ENCODE measurements around the gene SPINDOC.
"Not testable (repeated sequence)": the region's sequence is repeated elsewhere in the genome, so short reads cannot be mapped to it uniquely, and the experiment has no call there.

The SPINDOC gene, protein sequence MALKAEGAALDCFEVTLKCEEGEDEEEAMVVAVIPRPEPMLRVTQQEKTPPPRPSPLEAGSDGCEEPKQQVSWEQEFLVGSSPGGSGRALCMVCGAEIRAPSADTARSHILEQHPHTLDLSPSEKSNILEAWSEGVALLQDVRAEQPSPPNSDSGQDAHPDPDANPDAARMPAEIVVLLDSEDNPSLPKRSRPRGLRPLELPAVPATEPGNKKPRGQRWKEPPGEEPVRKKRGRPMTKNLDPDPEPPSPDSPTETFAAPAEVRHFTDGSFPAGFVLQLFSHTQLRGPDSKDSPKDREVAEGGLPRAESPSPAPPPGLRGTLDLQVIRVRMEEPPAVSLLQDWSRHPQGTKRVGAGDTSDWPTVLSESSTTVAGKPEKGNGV

DNA sequence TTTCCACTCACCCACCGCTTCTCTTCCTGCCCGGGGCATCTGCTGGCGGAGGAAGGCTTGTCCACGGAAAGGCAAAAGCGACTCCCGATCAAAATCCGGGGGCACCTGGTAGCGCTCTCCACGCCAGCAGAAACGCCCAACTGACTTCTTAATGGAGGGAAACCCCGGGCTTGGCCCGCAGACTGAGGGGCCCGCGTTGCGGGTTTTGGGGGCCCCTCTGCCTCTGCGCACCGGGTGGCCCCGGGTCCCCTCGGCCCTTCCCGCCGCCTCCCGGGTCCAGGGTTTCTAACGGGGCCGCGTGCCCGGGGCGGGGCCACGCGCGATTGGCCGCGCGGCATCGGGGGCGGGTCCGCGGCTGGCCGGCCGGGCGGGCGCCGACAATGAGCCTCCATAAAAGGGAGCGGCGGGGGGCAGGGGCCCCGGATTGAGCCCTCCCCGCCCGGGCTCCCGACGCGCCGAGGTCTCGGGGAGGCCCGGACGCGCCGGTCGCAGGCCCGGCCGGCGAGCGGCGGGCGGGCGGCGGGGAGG, at the start of gene SPINDOC:
Gene SPINDOC, plus strand, starts transcription at position 422 of the 528 bp plus-strand sequence. CDS start 231 bp downstream, outside the sequence.
- peak; percentile 59 for DNase-seq (ENCODE audit: low spot score)

DNA sequence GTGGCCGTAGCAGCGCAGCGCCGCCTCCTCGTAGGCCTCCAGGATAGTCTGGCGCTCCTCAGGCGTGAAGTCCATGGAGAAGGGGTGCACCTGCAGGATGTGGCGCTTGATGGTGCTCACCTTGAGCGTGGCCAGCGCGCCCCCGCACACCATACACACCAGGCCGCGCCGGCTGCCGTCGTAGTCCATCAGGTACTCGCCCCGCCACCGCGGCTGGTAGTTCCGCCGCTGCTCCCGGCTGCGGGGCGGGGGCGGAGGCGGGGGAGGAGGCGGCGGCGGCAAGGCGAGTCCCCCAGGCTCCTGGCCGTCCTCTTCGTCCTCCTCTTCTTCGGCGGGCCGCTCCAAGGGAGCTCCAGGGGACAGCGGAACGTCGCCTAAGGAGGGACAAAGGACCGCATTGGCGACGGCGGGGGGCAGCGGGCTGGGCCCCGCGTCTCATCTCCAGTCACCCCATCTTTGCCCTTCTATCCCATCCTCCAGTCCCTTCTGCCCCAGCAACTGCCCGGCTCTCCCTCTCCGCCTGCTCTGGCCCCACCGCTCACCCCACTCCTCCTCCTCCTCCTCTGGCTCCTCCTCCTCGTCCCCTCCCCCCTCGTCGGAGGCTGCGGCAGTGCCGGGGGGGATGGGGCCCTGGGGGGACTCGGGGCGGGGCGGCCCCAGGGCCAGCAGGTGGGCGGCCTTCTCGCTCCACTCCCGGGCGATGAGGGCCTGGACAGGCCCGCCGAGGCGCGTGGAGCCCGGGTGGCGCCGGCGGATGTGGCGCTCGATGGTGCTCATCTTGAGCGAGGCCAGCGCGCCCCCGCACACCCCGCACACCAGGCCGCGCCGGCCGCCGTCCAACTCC, 49.5 kb upstream of the SPINDOC start:
- DNase-seq (ENCODE audit: low spot score), result no peak

GRCh38 chr11:63764340-63764678, 48.9 kb upstream of the SPINDOC start:
- DNase-seq (ENCODE audit: low spot score), result no peak

DNA sequence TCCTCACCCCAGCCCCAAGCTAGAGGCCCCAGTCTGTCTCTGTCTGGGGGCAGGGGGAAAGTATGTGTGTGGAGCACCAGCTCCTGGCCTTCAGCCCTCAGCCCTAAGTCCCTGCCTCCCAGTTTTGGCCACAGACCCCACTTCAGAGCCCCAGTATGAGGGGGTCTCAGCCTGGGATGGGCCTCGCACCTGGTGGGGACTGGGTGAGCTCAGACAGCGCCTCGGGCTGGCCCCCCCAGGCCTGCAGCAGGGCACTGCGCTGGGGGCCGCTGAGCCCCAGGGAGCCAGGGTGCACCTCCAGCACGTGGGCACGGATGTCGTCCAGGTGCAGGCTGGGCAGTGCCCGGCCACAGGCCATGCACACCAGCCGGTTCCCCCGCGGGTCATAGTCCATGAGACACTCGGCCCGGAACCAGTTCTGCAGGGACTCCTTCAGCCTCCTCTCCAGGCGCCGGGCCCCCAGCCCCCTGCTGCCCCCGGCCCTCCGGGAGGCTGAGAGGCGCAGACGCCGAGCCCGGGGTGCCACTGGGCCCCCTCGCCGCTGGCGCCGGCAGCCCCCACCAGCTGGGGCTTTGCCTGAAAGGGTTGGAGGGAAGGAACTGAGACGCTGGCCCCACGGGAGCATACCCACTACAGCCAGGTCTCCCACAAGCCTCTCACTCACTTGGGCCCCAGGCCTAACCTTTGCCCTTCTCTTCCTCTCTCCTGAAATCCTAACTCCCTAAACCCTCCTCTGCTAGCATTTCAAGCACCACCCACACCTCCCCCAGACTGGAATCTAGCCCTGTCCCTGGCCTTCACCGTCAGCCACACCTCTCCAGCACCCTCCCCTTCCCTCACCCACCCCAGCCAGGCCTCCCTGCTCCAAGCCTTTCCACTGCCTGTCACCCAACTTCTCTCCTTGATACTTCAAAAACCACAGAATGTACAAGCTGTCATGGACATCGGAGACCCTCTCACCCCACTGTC, 48.3 kb upstream of the SPINDOC start:
- DNase-seq (ENCODE audit: low spot score), result no peak

GRCh38 chr11:63765688-63766241, 47.5 kb upstream of the SPINDOC start:
- no peak for DNase-seq (ENCODE audit: low spot score)

- no peak for DNase-seq (ENCODE audit: low spot score)
These were observed 46.6 kb upstream of the SPINDOC start for GRCh38 chr11:63766531-63767235.

GRCh38 chr11:63767267-63767564, 46.0 kb upstream of the SPINDOC start:
- no peak for DNase-seq (ENCODE audit: low spot score)

DNA sequence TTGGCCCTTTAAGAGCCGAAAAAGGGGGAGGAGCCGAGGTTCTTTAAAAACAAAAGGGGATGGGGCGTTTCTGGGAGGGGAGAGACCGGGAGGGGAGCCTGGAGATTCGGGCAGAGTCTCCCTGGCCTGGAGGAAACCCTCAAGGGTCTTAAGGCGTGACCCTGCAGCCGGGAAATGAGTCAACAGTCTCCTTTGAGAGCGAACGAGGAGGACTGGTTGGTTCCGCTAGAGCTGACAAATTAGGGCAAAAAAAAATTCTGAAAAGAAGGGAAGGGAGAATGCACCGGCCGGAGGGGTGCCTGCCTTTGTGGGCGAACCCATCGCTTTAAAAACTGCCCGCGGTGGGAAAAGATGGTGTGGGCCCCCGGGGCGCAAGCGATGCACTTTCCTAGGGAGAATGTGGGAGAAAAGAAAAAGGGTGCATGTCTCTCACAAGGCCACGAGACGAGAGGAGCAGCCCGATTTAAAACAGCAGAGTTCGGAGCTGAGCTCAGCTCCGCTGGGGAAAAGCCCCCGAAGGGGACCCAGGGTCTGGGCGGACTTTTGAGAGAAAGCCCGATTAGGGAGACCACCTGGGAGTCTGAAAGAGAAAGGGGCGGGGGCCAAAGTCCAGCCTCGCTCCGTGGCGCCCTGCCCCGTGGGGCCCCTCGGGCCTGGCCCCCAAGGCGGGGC, 45.6 kb upstream of the SPINDOC start:
- peak; percentile 28 for DNase-seq (ENCODE audit: low spot score)

- DNase-seq (ENCODE audit: low spot score), result peak; percentile 30
These were observed 44.8 kb upstream of the SPINDOC start, which contains the start of gene ZFTA for GRCh38 chr11:63768237-63769041. TSS of gene ZFTA (minus strand) at chr11:63768775. CDS start at chr11:63768622, 153 bp downstream.

DNA sequence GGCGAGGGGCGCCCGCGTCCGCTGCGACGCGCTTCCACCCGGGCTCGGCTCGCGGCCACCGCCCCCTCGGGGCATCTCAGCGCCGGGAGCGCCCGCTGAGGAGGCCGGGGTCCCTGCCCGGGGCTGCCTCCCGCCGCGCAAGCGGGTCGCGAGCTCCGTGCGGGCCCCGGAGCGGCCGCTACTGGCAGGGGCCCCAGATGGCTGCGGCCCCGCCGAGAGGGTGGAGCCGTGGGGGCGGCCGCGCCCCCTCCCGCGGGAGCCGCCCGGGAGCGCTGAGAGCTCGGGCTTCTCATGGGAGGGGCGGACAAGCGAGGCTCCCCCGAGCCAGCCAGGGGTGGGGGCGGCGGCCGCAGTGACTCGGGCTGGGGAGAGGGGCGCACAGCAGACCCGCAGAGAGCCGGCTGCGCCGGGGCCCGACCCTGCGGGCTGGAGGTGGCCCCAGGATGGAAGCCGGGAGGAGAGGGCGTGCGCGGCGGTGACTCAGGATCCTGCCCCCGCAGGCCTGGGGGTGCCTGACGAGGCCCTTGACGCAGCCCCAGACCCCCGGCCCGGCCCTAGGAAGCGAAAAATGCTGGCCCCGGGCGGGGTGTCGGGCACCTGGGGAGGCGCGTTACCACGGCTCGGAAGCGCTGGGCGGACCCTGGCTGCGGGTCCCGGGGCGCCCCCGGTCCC, 44.1 kb upstream of the SPINDOC start:
- DNase-seq (ENCODE audit: low spot score), result no peak

DNA sequence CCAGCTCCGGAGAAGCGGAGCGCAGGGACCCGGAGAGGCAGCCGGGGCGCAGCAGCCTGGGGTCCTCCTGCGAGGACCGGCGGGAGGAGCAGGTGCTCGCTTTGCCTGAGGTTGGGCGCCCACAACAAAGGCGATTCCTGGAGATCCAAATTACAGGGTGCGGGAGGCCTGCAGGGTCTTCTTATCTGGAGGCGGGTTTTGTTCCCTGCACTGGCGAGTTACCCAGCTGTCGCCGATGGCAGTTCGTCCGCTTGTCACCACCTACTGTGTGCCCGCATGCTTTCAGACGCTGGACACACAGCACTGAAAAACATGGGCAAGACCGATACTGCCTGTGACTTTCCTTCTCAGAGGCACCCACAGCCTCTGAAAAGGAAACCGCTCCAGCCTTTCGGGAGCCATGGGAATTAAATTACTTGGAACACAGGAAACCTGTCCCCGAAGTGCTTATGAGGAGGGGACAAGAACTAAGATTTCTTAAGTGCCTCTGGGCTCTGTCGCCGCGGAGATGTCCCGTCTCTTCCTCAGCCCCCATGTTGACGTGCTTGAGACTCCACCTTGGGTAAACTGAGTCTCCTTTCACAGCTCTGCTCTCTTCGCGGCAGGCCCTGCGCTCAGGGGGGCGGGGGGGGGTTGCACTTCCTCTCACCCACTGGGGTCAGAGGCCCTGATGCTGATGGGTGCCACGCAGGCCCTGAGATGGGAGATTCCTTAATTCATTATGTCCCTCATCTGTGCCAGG, 43.4 kb upstream of the SPINDOC start:
- no peak for DNase-seq (ENCODE audit: low spot score)

GRCh38 chr11:63770763-63771162, 42.5 kb upstream of the SPINDOC start:
- no peak for DNase-seq (ENCODE audit: low spot score)

DNA sequence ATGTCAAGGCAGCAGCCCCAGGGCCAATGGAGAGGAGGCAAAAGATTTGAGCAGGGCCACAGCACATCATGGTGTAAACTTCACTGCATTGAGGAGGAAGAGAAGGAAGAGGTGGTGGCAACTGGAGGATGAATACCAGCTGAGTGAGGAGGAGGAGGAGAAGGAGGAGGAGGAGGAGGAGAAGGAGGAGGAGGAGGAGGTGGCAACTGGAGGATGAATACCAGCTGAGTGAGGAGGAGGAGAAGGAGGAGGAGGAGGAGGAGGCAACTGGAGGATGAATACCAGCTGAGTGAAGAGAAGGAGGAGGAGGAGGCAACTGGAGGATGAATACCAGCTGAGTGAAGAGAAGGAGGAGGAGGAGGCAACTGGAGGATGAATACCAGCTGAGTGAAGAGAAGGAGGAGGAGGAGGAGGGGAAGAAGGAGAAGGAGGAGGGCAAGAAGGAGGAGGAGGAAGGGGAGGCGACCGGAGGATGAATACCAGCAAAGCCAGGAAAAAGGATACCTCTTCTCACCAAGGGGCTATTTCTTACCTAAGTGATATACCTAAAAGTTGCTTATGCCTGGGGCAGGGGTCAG, 41.4 kb upstream of the SPINDOC start:
- not testable (repeated sequence) for DNase-seq (ENCODE audit: low spot score)

DNA sequence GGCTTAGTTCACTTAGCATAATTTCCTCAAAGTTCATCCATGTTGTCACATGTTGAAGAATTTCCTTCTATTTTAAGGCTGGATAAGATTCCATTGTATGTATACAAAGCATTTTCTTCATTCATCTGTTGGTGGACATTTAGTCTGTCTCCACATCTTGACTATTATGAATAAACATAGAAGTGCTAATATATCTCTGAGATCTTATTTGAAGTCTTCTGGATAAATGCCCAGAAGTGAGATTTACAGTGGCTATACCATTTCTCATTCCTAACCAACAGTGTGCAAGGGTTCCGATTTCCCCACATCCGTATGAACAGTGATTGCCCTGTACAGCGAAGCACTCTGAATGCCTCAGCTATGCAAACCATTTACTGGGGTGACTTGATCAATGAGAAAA, 38.1 kb upstream of the SPINDOC start:
- no peak for DNase-seq (ENCODE audit: low spot score)

- DNase-seq (ENCODE audit: low spot score), result no peak
These were observed 34.2 kb upstream of the SPINDOC start for GRCh38 chr11:63779039-63779438.

GRCh38 chr11:63782749-63783148, 30.5 kb upstream of the SPINDOC start:
- no peak for DNase-seq (ENCODE audit: low spot score)

- no peak for DNase-seq (ENCODE audit: low spot score)
These were observed 29.2 kb upstream of the SPINDOC start for GRCh38 chr11:63783925-63784592.
